Iris pigment epithelial cell (primary cell): ENCODE measurements around the gene SUPT3H.
"Not testable (repeated sequence)": the region's sequence is repeated elsewhere in the genome, so short reads cannot be mapped to it uniquely, and the experiment has no call there.

Experiments used
- DNase-seq: peaks from one replicate; pipeline ENCODE4 v3.0.0-alpha.2; 2011; ENCODE audit warnings: low read depth

The SUPT3H gene

GRCh38 chr6:45323656-45324224 is 54.0 kb downstream of the SUPT3H start:
- DNase-seq = no peak

GRCh38 chr6:45320349-45320748 is 57.4 kb downstream of the SUPT3H start:
- DNase-seq = no peak

GRCh38 chr6:45314146-45314545 is 63.6 kb downstream of the SUPT3H start:
- DNase-seq = no peak

- DNase-seq = no peak
These were observed 67.5 kb downstream of the SUPT3H start for GRCh38 chr6:45310118-45310788.

- peak; percentile 16 for DNase-seq
These were observed 72.2 kb downstream of the SUPT3H start for GRCh38 chr6:45305546-45305945.

- DNase-seq = no peak
These were observed 74.9 kb downstream of the SUPT3H start for GRCh38 chr6:45302832-45303231.

GRCh38 chr6:45301348-45302142 is 76.2 kb downstream of the SUPT3H start:
- no peak for DNase-seq

GRCh38 chr6:45300736-45301135 is 77.0 kb downstream of the SUPT3H start:
- no peak for DNase-seq

- DNase-seq = no peak
These were observed 78.6 kb downstream of the SUPT3H start for GRCh38 chr6:45299096-45299581.

GRCh38 chr6:45297320-45297719 is 80.4 kb downstream of the SUPT3H start:
- DNase-seq = no peak

- DNase-seq = not testable (repeated sequence)
These were observed 83.6 kb downstream of the SUPT3H start for GRCh38 chr6:45294065-45294701.

GRCh38 chr6:45293306-45293705 is 84.4 kb downstream of the SUPT3H start:
- no peak for DNase-seq

- no peak for DNase-seq
These were observed 87.8 kb downstream of the SUPT3H start for GRCh38 chr6:45289751-45290514.

GRCh38 chr6:45286707-45287106 is 91.0 kb downstream of the SUPT3H start:
- not testable (repeated sequence) for DNase-seq

GRCh38 chr6:45278367-45278766 is 99.4 kb downstream of the SUPT3H start:
- DNase-seq = no peak

- not testable (repeated sequence) for DNase-seq
These were observed 100.0 kb downstream of the SUPT3H start for GRCh38 chr6:45277741-45278140.

GRCh38 chr6:45275358-45275757 is 102.4 kb downstream of the SUPT3H start:
- DNase-seq = no peak

- no peak for DNase-seq
These were observed 105.1 kb downstream of the SUPT3H start for GRCh38 chr6:45272626-45273025.

GRCh38 chr6:45265246-45265645 is 112.5 kb downstream of the SUPT3H start:
- DNase-seq = peak; percentile 79

- DNase-seq = no peak
These were observed 117.0 kb downstream of the SUPT3H start for GRCh38 chr6:45260696-45261095.
